Midbrain (tissue), 1 donor: ENCODE data around the gene SLC7A1.
A peak's percentile ranks its signal among the peaks of the same experiment; 100 is the strongest.

Experiments used
- DNase-seq: peaks from one replicate; lab custom pipeline; 2025; lab: John Stamatoyannopoulos, UW

SLC7A1 gene

DNA sequence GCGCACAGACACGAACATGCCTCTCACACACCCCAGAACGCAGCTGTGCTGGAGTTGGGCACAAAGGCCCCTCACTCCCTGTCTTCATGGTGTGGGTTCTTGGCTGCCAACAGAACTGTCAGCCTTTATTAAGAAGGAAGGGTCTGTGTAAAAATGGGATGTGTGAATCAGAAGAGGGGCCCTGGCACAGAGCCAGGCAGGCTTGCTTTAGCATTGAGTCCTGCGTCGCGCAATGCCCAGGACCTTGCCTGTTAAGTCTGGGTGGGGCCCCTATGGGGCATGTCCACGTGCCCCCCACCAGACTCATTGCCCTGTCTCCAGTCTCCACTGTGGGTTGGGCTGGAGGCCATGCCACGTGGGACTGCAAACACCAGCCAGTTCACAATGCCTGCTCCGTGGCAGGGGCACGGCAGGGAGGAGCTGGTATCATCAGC is 84.8 kb downstream of the SLC7A1 start:
- DNase-seq: no peak

DNA sequence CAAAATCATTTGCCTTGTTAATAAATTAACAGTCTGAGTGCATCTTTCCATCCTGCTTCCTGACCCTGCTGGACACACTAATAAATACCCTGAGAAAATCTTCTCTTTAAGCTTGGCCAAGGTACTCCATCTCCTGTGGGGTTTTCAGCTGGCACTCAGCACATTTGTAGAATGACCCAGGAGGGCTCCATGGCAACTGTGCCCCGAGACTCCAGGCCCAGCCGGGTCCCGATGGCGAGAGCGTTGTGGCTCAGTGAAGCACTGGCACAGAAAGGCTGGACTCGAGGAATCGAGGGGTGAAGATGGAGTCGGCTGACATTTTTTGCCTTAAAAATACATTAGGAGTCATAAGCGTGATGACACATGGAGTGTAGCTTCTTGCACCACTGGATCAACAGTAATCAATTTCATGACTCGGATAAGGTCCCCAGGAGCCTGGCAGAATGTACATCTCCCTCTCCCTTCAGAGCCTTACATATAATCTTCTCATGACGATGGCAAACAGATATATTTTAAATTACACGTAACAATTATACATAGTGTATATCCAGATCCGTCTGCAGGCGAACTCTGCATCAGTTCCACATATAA is 85.4 kb downstream of the SLC7A1 start:
- DNase-seq: peak; percentile 5

DNA sequence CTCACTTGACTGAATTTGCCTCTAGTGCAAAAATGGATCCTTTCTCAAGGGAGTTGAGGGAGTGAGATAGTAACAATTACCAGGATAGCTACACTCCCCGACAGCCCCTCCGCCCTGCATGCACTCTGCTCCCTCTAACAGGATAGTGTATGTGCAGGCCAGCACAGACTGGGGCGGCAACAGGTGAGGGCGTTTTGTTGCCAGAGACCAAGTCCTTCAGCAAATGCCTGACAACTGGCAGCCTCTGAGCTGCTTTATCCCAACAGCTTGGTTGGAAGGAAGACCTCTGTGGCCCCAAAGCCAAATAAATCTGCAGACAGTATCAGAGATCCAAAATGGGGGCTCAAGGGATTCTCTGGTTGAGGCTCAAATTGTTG is 86.6 kb downstream of the SLC7A1 start:
- no peak for DNase-seq

DNA sequence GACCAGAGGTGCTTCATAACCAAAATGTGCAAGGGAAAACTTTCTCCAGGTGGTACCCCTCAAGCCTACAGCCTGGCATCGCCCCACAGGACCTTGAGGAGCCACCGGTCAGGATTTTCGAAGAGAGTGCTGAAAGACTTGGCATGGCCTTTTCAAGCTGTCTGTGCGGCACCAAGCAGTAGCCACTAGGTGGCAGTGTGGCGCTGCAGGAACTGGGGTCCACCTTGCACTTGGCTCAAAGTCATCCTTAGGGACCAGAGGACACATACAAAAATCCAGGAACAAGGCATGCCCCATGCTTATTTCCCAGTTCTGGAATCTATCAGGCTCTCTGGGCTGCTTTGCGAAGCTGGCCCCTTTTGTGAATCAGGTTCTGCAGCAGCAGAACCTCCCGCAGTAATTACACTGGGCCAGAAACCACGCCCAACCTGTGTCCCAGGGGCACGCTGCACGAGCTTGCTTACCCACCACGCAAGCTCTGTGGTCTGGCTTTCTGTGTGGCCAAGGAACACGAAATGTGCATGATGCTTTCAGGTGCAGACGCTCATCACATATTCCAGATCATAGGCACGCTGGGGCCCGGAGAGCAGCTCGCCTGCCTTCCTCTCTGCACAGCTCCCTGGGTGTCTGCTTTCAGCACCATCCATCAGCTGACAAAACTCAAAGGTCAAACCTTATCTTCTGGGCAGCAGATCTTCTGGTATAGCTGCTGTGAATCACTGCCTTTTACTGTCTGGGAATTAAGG is 87.2 kb downstream of the SLC7A1 start:
- DNase-seq: peak; percentile 91

DNA sequence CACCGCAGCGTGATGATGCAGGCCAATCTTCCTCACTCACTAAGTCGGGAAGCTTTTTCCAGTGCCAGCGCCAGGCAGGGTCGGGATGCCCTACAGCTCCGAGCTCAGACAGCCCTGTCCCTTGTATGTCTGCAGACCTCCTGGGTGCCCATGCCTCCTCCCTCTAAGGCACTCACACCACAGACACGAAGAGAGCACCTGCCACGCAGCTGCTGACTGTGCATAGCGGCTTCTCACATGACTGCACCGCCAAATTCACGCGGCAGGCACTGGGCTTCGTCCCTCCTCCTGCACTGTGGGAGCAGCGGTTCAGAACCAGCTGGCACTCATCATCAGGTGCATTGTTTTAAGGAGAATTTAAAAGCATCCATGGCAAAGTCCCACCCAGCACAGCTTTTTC is 88.1 kb downstream of the SLC7A1 start:
- no peak for DNase-seq

DNA sequence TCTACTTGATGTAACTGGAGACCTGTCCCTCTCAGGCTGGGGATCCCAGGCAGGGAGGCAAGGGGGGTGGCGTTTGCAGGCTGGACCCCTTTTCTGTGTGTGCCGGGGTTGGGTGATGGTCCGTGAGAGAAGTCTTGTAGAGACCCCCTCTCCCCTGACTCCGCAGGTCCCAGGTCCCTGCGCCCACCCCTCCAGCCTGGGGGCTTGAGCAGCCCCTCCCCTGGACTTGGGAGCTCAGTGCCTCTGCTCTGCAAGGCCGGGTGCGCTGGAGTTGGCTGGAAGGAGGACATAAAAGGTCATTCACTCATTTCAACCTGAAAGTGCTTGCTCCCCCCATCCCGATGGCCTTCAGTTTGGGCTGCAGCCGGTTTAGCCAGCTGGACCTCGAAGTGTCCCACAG is 89.5 kb downstream of the SLC7A1 start:
- DNase-seq: no peak

DNA sequence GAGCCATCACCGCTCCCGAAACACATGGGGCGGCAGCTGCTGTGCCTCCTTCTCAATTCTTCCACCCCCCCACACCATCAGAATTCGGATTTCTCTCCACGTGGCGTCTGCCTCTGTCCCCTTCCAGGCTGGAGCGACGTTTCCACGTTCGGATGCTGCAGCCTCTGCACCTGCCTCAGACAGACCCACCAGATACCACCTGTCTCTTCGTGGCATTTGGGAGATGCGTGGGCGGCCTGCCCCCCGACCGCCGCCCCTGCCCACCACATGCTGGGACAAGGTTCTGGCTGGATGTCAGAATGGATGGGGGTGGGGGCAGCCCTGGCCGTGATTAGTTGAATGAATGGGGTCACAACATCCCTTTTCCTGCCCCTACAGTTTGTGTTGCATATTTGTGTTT is 90.0 kb downstream of the SLC7A1 start:
- no peak for DNase-seq

DNA sequence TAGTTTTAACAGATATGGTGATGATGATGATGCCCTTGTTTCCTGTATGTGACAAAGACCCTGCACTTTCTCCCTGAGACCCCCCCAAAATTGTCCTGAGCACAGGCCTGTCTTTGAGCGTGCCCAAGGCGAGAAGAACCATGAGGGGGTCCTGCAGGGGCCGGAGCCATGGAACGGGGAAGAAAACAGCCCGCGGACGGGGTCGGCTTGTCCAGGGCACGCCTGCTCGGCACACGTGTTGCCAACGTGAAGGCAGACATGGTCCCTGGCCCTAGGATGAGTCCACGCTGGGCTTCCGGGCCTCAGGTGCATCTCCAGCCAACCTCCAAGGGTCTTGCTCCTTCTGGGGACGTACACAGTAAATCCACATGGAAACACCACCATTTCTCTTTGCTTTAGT is 90.8 kb downstream of the SLC7A1 start:
- no peak for DNase-seq

DNA sequence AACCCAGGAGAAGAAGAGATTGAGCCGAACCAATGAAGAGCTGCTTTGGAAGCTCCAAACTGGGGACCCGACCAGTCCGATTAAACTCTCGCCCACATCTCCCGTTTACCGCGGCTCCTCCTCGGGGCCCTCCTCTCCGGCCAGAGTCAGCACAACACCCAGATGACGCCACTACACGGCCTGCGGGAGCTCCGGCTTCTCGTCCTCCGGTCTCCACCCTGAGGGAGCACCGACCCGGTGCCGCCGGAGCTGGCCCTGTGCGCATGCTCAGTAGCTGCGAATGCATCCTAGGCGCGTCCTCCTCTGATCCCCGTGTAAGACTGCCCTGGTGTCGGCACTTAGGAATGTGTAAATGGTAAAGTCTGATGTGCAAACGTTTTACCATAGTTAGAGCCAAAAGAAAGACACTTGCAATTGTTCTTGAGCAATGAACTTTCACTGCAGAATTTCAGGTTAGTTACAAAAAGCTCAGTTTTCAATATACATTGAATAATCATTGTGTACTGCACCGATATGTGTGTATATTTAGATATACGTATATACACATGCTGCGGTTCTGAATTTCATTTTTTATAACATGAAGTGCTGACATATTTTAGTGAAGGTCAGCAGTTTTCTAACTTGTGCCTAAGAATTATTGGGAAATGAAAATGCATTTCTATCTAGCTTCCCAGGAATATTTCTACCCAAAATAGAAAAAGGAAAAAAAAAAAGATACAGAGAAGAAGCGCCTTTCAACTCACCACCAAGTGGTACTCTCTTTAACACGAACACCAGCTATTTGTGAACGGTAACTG is 92.2 kb downstream of the SLC7A1 start:
- no peak for DNase-seq

DNA sequence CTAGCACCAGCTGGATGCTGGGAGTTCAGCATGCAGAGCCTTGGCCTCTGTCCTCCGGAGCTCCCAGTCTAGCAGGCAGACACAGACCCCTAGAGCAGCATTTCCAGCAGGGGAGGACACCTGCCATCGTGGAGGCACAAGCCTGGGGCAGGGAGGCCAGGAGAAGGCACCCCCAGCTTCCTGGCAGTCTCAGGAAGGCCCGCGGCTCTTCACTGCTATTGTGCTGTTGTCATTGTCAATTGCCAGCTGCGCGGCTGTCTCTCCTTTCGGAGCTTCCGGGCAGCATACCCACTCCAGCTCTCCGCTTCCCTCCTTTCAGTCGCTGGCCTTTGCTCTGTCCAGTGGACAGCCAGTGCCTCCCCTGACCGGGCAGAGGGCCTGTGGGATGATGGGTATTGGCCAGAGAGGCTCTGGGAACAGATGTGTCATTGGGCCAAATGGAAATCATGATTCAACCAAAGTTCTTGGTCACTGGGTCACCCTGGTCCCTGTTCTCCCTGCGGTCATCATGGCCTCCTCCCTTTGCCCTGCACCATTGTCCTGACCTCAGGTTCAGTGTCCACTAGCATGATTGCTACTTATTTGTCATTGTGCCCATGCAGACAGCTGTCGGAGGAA is 93.0 kb downstream of the SLC7A1 start:
- no peak for DNase-seq

DNA sequence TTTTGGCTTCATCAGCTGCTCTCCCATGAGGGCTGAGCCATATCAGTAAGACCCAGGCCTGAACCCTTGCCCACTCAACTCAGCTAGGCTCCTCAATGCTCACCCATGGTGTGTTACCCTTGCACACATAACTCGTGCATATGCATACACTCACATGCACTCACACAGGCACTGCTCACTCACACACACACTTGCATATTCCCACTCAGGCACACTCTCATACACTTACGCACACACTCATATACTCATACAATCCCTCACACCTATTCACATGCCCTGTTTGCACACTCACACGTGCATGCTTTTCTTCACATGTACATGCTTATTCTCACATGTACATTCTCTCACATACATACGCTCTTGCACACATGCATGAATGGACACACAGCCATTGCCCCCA is 93.8 kb downstream of the SLC7A1 start:
- DNase-seq: no peak

DNA sequence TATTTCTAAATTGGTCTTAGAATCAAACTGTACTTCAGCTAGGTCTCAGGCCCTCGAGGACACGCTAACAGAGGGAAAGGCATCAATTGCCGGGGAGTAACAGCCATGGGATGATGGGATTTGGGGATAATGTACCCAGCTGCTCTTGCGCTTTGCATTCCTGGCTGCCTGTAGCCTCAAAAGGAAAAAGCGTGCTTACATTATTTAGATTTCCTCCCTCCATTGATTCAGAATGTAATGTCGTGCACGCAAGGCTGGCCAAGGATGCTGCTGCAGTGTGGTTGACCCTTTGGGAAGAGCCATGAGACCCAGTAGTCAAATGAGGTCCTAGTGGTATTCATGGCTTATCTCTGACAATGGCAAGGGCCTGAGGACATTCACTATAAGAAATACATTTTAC is 95.1 kb downstream of the SLC7A1 start:
- no peak for DNase-seq

DNA sequence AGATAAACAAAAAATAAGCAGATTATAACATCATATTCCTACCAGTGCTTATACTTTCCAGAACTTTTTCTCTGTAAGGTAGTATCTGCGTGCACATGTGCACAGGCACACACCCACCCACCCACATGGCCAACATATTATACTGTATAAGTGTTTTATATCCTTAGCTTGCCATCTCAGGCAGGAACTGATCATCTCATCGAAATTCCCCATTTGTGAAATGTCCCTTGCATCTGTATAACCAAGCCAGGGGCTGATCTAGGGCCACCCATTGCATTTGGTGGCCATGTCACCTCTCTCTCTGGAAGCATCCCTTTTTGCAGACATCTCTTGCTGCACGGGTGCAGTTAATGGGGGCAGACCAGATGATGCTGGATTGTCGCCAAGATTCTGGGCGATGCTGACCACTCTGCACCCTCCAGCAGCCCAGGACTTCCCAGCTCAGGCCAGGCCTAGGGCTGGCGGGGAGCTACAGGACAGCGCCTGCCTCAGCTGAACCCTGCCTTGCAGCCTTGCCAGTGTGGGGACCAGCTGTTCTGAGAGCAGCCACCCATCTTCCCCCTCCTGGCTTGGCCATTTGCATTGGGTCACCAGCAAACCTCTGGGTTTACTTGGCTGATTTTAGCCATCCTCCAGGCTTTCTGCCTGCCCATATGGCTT is 95.9 kb downstream of the SLC7A1 start:
- no peak for DNase-seq

DNA sequence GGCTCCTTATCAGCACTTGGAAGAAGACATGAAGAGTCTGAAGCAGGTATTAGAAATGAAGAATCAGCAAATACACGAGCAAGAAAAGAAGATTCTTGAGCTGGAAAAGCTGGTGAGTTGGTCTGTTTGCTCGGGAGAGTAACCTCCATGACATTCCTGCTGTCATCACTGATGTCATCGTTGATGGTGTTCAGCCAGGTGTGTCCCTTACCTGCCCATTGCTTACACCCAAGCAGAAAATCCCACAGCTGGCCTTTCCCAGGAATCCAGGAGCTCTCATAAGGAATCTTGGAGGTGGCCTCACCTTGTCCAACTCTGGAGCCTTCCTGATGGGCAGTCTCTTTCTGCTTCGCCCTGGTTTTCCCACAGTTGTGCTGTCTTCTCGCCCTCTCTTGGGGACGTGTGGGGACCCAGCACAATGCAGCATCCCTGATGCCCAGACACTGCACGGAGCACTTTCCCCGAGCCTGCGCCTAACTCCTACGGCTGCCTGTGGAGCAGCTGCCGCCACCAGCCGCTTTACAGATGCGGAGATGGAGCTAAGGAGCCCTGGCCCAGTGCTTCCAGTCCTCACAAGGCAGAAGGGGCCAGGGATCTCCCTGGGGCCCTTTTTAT is 97.0 kb downstream of the SLC7A1 start:
- DNase-seq: no peak

DNA sequence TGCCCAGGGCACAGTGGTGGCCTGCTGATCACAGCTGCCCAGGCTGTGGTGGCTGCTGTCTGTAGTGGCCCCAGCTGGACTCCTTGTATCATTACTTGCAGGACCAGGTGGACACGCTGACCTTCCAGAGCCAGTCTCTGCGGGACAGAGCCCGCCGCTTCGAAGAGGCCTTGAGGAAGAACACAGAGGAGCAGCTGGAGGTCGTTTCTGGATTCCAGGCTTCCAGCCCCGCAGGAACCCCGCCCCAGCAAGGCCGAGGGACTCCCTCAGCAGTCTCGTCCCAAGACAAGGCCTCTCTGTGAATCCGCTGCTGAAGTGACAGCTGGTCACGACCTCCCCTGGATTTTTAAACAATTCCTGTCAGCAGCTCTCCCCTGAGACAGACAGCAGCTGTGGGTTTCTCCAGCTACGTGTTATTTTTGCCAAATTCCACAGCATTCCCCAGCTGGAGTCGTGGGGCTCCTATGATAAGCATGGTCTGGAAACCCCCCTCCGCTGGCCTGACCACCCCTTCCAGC is 98.3 kb downstream of the SLC7A1 start:
- no peak for DNase-seq

DNA sequence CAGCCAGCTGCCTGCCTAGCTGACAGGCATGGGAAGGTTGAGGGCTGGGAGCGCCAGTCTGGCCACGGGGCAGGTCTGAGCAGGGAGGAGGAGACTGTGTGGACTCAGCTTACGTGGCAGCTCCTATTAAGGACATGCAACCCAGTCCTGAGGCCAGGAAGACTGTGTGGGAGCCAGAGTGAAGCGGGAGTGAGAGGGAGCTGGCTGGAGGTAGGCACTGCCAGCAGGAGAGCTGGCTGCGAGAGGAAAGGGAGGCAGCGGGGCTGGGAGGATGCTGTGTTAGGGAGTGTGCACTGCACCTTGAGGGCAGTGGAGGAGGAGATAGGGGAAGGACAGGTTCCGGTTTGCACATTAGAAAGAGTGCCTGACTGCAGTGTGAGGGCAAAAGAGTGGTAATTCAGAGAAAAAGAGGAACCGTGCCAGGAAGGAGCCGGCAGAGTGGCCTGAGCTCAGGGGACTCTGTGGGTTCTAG is 99.2 kb downstream of the SLC7A1 start:
- DNase-seq: no peak

DNA sequence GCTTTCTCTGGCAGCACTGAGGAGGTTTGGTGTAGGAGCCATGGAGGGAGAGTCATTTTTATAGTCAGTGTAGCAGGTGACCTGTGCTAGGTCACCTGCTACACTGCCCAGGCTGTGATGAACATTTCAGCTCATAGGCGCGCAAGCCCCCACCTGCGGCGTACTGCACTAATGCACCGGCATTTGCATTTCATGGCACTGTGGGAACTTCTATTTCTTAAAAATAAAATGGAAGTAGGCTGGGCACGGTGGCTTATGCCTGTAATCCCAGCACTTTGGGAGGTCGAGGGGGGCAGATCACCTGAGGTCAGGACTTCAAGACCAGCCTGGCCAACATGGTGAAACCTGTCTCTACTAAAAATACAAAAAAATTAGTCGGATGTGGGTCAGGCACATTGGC is 101.0 kb downstream of the SLC7A1 start:
- no peak for DNase-seq

DNA sequence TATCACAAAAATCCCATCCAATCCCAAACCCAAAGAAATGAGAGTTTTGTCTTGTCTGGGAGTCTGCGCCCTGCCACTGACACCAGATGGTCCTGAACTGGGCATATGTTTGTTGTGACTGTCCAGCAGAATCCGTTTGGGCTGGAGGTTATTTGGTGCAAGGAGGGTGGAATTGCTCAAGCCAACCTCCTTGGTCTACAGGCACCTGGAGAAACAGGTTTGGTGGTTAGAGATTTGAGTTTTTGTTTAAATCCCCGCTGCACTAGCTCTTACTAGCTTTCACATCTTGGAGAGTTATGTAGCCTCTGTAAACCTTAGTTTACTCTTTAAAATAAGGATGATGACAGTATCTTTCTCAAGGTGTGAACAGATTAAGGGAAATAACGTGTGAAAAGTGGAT is 101.7 kb downstream of the SLC7A1 start:
- no peak for DNase-seq

DNA sequence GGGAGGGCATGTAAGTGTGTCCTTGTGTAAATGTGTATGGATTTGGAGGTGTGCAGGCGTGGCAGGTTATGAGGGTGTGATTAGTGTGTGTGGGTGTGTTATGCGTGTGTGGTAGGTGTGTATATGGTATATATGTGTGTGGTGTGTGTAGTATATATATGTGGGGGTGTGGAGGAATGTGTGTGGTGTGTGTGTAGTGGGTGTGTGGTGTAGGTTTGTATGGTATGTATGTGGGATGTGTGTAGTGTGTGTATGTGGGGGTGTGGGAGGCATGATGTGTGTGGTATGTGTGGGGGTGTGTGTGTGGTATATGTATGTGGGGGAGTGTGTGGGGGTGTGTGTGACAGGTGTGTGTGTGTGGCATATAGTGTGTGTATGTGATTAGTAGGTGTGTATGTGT is 104.2 kb downstream of the SLC7A1 start:
- no peak for DNase-seq

DNA sequence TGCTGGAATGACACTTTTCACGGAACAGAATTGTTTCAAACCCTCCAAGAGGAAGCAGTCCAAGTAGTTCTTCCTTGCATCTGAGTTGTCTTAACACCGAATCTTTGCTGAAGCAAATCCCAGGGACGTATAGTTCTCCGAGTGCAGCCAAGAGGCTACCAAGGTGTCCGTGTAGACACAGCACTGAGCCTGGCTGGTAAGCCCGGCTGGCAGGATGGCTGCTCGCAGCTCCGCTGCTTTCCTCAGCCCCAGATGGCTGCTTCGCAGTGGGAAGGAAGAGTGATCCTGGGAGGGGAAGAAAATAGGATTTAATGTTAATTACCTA is 105.0 kb downstream of the SLC7A1 start:
- DNase-seq: no peak
